Sigmoid colon (tissue), 7 donors: ENCODE measurements around the gene FHL2. TPM values are rescaled to one million over a fixed set of nuclear protein-coding genes. Genes with fewer than 3 reads are reported as not detected.
A peak's percentile ranks its signal among the peaks of the same experiment; 100 is the strongest.

ENCODE experiments used
- DNase-seq: peaks from one replicate; pipeline ENCODE4 v3.0.0-alpha.2; 2019
- H3K27ac ChIP-seq, 4 donors: fragments of 200-600 bp; sonication (generic); one replicate each; pipeline ENCODE4 v1.5.1; 2016 to 2019; ENCODE audit warnings: mild to moderate bottlenecking in 1 of 4
- H3K27me3 ChIP-seq, 3 donors: fragments of 200-600 bp; sonication (generic); one replicate each; pipeline ENCODE4 v1.5.1; 2019; ENCODE audit warnings: mild to moderate bottlenecking in 1 of 3
- H3K36me3 ChIP-seq, 4 donors: fragments of 200-600 bp; sonication (generic); one replicate each; pipeline ENCODE4 v1.5.1; 2016 to 2019
- H3K4me1 ChIP-seq, 4 donors: fragments of 200-600 bp; sonication (generic); one replicate each; pipeline ENCODE4 v1.5.1; 2017 to 2019
- H3K4me3 ChIP-seq, 4 donors: fragments of 200-600 bp; sonication (generic); one replicate each; pipeline ENCODE4 v1.5.1; 2017 to 2019; ENCODE audit warnings: mild to moderate bottlenecking in 2 of 4, moderate library complexity in 1 of 4
- H3K9me3 ChIP-seq, 4 donors: fragments of 200-600 bp in 3 of 4; sonication (generic) in 3 of 4; one replicate each; pipeline versions ENCODE4 v1.5.1 to v1.6.1; 2013 to 2019
- CTCF ChIP-seq, 4 experiments: fragments of 450-650 bp in 3 of 4; fragments of 200-600 bp in 1 of 4; IDR thresholded peaks; one replicate each; pipeline ENCODE4 v1.5.1; 2016 to 2019; ENCODE audit warnings: antibody characterized with exemption in 4 of 4, mild to moderate bottlenecking in 3 of 4, moderate library complexity in 2 of 4
- EP300 ChIP-seq, 4 donors: sonication (generic); formaldehyde crosslinking; IDR thresholded peaks; one replicate each; pipeline ENCODE4 v1.6.1; 2017; ENCODE audit warnings: antibody characterized with exemption in 4 of 4
- POLR2A ChIP-seq, 2 donors: fragments of 450-650 bp; IDR thresholded peaks; one replicate each; pipeline ENCODE4 v1.6.1; 2016; ENCODE audit warnings: antibody characterized with exemption in 2 of 2, mild to moderate bottlenecking in 2 of 2, moderate library complexity in 2 of 2
- POLR2AphosphoS5 ChIP-seq, 4 donors: sonication (generic); formaldehyde crosslinking; IDR thresholded peaks; one replicate each; pipeline ENCODE4 v1.6.1; 2017; ENCODE audit warnings: antibody characterized with exemption in 4 of 4
- WGBS, 2 donors: extraction: QIAGEN DNeasy Blood & Tissue Kit; methylation state at CpG; one replicate each; pipeline ENCODE4 v1.1.7; 2013; 5-methylcytosine and 5-hydroxymethylcytosine counted together
- intact Hi-C: fragments of 100-400 bp; cut with DNase I; formaldehyde crosslinking; loops from one replicate; pipeline ENCODE4 v1.15.1; 2023
- polyA plus RNA-seq, 3 donors: library from polyadenylated mRNA; stranded (reverse); fragments of 200-250 nt; gene quantifications; one replicate each; pipeline ENCODE4 v1.2.3, GENCODE V29; 2013
- total RNA-seq, 4 donors: library from RNA; depleted of rRNA; stranded (reverse); fragments of >200 nt; gene quantifications; one replicate each; pipeline ENCODE4 v1.1.0, GENCODE V29; 2016
- donor health status: healthy with polysubstance abuse.
- donor health status: Bipolar disorder and iron deficiency.
- donor health status: healthy.

FHL2 gene
- total and polyA plus RNA-seq, 7 donors = 62.0 to 210 (median 98.8) TPM

GRCh38 chr2:105337122-105338019 is 61.5 kb downstream of the FHL2 start, which contains the start of gene C2orf49:
C2orf49 (plus strand) TSS chr2:105337540; CDS start chr2:105337588, 48 bp downstream.
- Histone ChIP-seq H3K36me3 (peaks cover 0 to 35% (median 3%) of the 10 kb centered on the region in 4 donors), H3K9me3 (no peaks in the 10 kb centered on the region), H3K4me1 (peaks cover 0 to 27% (median 17%) of the 10 kb centered on the region in 4 donors), H3K4me3 (peak within 1 kb of the TSS; percentile 79 to 93 (median 88)), H3K27me3 (no peaks in the 10 kb centered on the region), H3K27ac (peak within 1 kb of the TSS; percentile 91 to 95 (median 92))
- 0% methylated on average over 58 of the region's 58 CpGs for WGBS, 2 donors
- DNase-seq = peak; percentile 94
- TF ChIP-seq CTCF (IDR thresholded peaks at IDR 0.05) (no peak), EP300 (IDR thresholded peaks at IDR 0.05) (peak in 2 of 4 donors; percentile 18 to 53), POLR2AphosphoS5 (IDR thresholded peaks at IDR 0.05) (peak; percentile 37 to 76 (median 72))
- intact Hi-C loops = no loop called here

- H3K27me3 ChIP-seq = no peaks in the 10 kb centered on the region
- peaks cover 0 to 27% (median 17%) of the 10 kb centered on the region in 4 donors for H3K4me1 ChIP-seq
- WGBS, 2 donors = 2 to 4% methylated on average over 7 of the region's 7 CpGs
- TF ChIP-seq POLR2A (IDR thresholded peaks at IDR 0.05) = no peak
- TF ChIP-seq CTCF (IDR thresholded peaks at IDR 0.05) = no peak
- no peak for TF ChIP-seq POLR2AphosphoS5 (IDR thresholded peaks at IDR 0.05)
- TF ChIP-seq EP300 (IDR thresholded peaks at IDR 0.05) = no peak
- H3K27ac ChIP-seq = peak overlapping the region; percentile 91 to 95 (median 92)
- H3K9me3 ChIP-seq = no peaks in the 10 kb centered on the region
- H3K36me3 ChIP-seq = peaks cover 0 to 29% (median 3%) of the 10 kb centered on the region in 4 donors
- intact Hi-C loops = no loop called here
- peak overlapping the region; percentile 79 to 93 (median 88) for H3K4me3 ChIP-seq
- DNase-seq = no peak
Measured at GRCh38 chr2:105336786-105337121, 62.1 kb downstream of the FHL2 start.

- TF ChIP-seq POLR2AphosphoS5 (IDR thresholded peaks at IDR 0.05) (no peak), POLR2A (IDR thresholded peaks at IDR 0.05) (no peak), EP300 (IDR thresholded peaks at IDR 0.05) (no peak), CTCF (IDR thresholded peaks at IDR 0.05) (no peak)
- 92 to 95% methylated on average over 2 of the region's 2 CpGs for WGBS, 2 donors
Measured at GRCh38 chr2:105335469-105335868, 63.4 kb downstream of the FHL2 start.

GRCh38 chr2:105334211-105334610 is 64.6 kb downstream of the FHL2 start:
- Histone ChIP-seq H3K27me3 (no peaks in the 10 kb centered on the region), H3K36me3 (peaks cover 0 to 8% (median 0%) of the 10 kb centered on the region in 4 donors), H3K4me3 (no peak overlapping the region), H3K27ac (no peak overlapping the region), H3K4me1 (peaks cover 0 to 33% (median 22%) of the 10 kb centered on the region in 4 donors), H3K9me3 (no peaks in the 10 kb centered on the region)
- 96 to 97% methylated on average over 4 of the region's 4 CpGs for WGBS, 2 donors
- DNase-seq = no peak
- no peak for TF ChIP-seq POLR2AphosphoS5 (IDR thresholded peaks at IDR 0.05)
- no peak for TF ChIP-seq POLR2A (IDR thresholded peaks at IDR 0.05)
- TF ChIP-seq EP300 (IDR thresholded peaks at IDR 0.05) = no peak
- TF ChIP-seq CTCF (IDR thresholded peaks at IDR 0.05) = no peak
- intact Hi-C loops = no loop called here

More at GRCh38 chr2:105335469-105335868, 63.4 kb downstream of the FHL2 start:
- no peak overlapping the region for H3K27ac ChIP-seq
- no peak overlapping the region for H3K4me3 ChIP-seq
- peaks cover 0 to 30% (median 18%) of the 10 kb centered on the region in 4 donors for H3K4me1 ChIP-seq
- H3K9me3 ChIP-seq = no peaks in the 10 kb centered on the region
- no peaks in the 10 kb centered on the region for H3K27me3 ChIP-seq
- intact Hi-C loops = no loop called here
- DNase-seq = no peak
- H3K36me3 ChIP-seq = peaks cover 0 to 16% (median 2%) of the 10 kb centered on the region in 4 donors
